GM21717 (cell line): Measurements from ENCODE around the gene MTRF1L.
"Not testable (repeated sequence)": the region's sequence is repeated elsewhere in the genome, so short reads cannot be mapped to it uniquely, and the experiment has no call there.

Experiments used
- ATAC-seq: cut with Tn5 transposase; IDR thresholded peaks from one replicate; pipeline ENCODE4 v1.9.1; 2021; ENCODE audit warnings: mild to moderate bottlenecking, moderate library complexity; ENCODE audit not compliant: unreplicated experiment

Gene MTRF1L

GRCh38 chr6:153003366-153003690 is 819 bp upstream of the MTRF1L start:
- ATAC-seq: peak; percentile 7

DNA sequence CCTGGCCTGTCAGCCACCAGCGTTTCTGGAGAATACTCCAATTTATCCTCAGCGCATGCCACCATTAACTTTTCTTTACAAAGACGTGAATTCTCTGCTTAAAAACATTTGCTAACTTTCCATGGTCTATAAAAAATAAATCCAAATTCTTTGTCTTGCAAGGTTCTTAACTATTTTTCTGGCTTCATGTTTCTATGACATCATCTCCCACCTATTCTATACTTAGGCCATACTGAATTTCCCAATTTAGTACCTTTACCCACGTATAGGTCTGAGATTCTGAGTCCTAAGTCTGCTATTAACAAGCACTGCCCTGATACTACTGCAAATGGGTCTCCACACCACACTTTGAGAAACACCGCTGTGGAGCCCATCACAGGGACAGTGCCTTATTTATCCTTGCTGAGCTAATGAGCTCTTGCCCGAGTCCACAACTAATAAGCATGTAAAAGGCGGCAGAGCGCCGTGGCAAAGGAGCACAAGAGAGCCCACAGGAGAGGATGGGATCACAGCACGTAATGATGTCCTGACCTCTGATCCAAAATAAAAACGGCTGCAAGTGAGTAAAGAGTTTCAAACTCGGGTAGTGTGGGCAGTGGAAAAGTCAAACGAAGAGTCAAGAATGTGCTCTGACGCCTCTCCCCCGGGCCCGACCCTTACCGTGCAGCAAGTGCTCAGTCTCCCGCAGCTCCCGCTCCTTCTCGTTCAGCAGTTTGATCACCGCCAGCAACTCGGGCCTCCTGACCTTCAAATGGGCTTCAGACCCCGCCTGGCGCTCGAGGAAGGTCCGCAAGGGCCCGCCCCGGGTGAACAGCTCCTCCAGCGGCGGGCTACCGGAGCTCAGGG is 519 bp downstream of the MTRF1L start:
- peak; percentile 14 for ATAC-seq

DNA sequence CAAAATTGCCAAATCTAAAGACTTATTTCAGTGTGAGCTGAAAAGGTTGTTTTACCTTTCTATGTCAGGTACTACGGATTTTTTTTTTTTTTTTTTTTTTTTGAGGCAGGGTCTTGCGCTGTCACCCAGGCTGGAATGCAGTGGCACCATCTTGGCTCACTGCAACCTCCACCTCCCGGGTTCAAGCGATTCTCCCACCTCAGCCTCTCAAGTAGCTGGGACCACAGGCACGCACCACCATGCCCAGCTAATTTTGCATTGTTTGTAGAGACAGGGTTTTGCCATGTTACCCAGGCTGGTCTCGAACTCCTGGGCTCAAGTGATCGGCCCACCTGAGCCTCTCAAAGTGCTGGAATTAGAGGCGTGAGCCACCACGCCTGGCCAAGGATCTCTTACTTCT is 1.7 kb downstream of the MTRF1L start:
- ATAC-seq: not testable (repeated sequence)

DNA sequence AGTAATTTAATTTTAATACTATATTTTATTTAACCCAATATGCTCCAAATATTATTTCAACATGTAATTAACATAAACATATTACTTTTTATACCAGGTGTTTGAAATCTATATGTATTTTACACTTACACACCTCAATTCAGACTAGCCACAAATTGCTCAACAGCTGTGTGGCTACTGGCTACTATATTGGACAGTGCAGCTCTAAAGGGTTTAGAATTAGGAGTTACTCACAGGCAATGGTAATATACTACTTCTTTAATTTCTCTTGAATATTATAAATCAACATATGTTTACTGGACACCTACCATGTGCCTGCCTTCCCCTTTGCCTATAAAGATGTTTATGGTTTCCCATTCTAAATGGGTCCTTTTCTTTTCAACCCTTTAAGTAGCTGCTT is 2.3 kb downstream of the MTRF1L start:
- ATAC-seq: no peak

- ATAC-seq: not testable (repeated sequence)
Observed at GRCh38 chr6:152999538-152999937, 3.0 kb downstream of the MTRF1L start.

- ATAC-seq: no peak
Observed at GRCh38 chr6:152993847-152994246, 8.7 kb downstream of the MTRF1L start.

DNA sequence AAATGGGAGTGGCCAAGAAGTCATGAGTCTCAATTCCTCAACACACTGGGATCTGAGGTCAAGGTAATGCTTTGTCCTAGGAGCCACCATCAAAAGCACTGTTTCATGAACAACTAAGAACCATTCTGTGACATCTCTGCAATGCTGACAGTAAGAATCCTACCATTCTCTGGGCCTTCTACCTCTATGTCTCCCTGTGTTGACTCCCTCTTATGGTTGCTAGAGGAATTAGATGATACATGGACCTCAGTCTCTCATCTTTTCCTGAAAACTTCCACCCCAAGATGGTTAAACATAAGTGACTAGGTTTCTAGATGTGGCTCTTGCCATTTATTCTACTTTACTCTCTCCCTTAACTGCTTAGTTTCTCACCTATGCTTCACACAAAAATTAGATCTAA is 9.1 kb downstream of the MTRF1L start:
- ATAC-seq: no peak

- no peak for ATAC-seq
Observed at GRCh38 chr6:152986978-152987377, 15.5 kb downstream of the MTRF1L start.

GRCh38 chr6:152985300-152985699 is 17.2 kb downstream of the MTRF1L start:
- not testable (repeated sequence) for ATAC-seq

GRCh38 chr6:152984513-152984872 is 18.0 kb downstream of the MTRF1L start:
- ATAC-seq: peak; percentile 39

DNA sequence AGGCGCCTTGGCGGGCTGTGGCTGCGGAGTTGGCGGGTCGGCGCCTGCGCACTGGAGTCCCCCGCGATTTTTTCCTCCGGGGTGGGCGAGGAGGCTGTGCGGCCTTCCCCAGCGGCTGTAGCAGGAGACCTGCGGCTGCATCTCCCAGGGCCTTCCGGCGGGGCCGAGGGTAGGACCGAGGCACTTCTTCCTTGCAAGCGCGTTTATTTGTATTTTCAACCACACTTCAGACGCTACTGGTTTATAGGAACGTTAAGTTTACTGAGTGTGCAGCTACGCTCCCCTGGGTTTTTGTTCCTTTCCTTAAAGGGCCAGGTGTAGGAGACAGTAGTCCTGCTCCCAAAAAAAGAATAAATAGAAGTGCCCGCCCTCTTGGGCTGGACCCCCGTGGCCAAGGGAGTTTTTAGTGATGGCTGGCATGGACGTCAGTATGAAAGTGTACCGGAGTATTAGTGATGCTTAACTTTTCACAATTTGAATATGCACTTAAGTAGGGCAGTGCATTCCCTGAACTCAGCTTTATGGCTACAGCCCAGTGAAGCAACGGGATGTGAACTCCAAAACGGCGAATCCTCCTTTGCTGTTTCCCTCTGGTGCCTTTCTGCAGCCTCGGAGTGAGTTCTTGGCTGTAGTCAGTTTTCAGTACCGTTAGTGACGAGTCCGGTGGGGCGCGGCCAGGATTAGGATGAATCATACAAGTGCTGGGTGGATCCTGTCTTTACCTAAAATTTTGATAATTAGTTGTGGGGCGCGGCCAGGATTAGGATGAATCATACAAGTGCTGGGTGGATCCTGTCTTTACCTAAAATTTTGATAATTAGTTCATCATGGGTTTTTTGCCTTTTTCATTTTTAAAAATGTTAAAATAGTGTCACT is 18.6 kb downstream of the MTRF1L start:
- peak; percentile 31 for ATAC-seq

GRCh38 chr6:152982904-152983636 is 19.4 kb downstream of the MTRF1L start, which contains the start of gene FBXO5:
TSS of gene FBXO5 (minus strand) at chr6:152983041. CDS start at chr6:152982959, 82 bp downstream.
- peak; percentile 84 for ATAC-seq

DNA sequence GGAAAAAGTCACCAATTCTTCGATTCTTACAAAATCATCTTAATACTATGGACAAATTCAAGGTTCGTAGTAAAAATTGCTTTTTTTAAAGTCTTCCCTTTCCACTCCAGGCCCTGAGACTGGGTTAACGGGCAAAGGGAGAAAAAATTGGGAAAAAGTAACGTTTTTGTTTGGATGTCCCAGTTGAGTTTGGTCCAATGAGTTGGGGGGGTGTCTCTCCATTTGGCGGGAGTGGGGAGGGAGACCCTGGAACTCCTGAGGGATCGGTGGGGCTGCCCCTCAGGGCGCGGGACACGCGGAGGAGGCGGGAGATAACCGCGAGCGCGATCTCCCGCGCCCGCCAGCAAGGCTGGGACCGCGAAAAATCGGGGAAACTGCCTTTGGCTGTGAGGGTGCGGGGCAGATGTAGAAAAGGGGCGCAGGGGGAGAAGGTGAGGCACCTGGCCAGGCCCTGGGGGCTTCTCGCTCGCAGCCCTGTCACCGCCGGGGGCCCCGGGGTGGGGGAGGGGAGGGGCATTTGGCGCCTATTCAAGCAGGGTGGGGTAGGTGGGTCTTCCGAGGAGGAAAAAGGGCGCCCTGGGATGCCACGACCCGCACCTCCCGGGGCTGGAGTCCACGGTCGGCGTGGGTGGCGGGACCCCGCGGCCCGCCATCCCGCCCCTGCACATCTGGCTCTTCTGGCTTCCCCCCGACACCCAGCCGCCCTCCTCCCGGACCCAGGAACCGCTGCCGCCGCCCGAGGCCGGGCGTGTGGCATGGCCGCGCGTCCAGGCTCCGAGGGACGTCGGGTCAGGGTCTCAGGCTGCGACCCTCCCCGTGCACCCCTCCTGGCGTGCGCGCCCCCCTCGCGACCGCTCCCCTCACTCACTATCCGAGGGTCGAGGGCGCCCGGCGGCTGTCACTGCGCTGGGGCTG is 20.3 kb downstream of the MTRF1L start:
- ATAC-seq: peak; percentile 1

- no peak for ATAC-seq
Observed at GRCh38 chr6:152981219-152981618, 21.3 kb downstream of the MTRF1L start.

GRCh38 chr6:152980656-152981055 is 21.9 kb downstream of the MTRF1L start:
- no peak for ATAC-seq

GRCh38 chr6:152979116-152979515 is 23.4 kb downstream of the MTRF1L start:
- ATAC-seq: no peak

DNA sequence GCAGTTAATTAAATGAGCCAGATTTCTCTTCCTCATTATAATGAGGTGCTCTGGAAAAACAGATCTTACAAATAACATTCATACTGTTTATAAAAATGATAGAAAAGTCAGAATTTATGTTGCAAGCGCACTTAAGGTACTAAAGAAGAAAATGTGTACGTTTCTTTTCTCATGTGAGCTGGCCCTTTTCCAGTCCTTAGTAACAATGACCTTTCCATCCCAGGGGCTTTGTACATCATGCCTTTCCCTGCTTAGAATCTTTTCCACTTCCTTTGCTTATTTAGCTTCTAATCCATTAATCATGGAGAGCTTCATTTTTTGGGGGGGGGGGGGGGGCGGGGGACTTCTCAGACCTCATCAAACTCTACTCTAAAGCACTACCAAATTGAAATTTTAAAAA is 24.5 kb downstream of the MTRF1L start:
- ATAC-seq: no peak

GRCh38 chr6:152977556-152977955 is 25.0 kb downstream of the MTRF1L start:
- no peak for ATAC-seq

DNA sequence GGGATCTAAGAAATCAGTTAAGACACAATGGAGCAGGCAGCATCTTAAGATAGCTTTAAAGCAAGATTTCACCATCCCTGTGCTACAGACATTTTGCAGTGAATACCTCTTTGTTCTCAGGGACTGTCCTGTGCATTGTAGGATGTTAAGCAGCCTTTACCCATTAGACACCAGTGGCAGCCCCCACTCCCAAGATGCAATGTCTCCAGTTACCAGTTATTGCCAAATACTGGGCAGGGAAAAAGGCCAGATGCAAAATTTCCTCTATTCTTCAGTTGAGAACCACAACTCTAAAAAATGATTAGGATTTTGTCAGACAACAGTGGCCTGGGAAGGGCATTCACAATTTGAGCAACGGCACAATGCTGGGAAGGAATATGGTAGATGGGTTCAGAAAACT is 25.8 kb downstream of the MTRF1L start:
- no peak for ATAC-seq

DNA sequence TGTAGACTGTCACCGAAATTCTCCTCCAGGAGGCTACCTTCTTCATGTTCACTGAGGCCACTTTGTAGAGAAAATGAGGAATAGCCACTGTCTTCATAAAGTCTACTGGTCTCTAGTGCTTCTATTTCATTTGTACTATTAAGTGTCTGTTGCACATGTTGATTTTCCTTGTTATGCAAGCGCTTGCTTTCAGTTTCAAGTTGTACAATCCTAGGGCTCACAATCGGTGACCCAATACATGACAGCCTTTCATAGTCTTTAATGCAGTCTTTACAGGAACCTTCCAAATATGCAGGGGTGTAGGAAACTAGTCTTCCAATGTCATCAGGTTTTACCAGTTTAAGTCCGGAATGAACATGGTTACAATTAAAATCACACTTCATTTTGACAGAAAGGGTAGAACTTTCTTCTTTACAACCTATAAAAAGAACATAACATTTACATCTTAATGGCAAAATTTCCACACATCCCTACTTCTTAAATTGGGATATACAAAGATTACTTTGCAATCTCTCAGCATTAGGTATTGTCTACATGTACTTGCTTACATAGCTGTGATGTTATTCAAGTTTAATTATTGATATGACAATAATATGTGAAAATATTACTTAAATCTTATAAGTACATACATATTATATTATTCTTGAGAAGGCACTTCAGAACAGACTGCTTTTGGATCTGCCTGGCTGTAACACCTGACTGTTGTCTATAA is 27.1 kb downstream of the MTRF1L start:
- ATAC-seq: no peak
